MCF 10A (cell line): ENCODE measurements around the gene IL31. TPM values are rescaled to one million over a fixed set of nuclear protein-coding genes. Genes with fewer than 3 reads are reported as not detected.
A peak's percentile ranks its signal among the peaks of the same experiment; 100 is the strongest.

ENCODE experiments used
- BruUV-seq: library from RNA; stranded (reverse); fragments of 400-500 nt; replicated peaks from 2 replicates; lab custom pipeline; 2021; lab: Mats Ljungman, UMichigan
- CTCF ChIA-PET: fragments of 300-600 bp; sonication (Branson Sonifier 250); formaldehyde crosslinking; extraction: SDS; loops from one replicate; lab custom pipeline; 2021; ENCODE audit warnings: antibody characterized with exemption, inconsistent platforms; lab: Yijun Ruan, JAX
- POLR2A ChIA-PET: fragments of 300-600, 350-650 bp; sonication (Branson Sonifier 250); formaldehyde crosslinking; extraction: SDS; loops from one replicate; lab custom pipeline; 2020; ENCODE audit warnings: antibody characterized with exemption, inconsistent platforms; lab: Yijun Ruan, JAX
- DNase-seq: peaks from one replicate; pipeline ENCODE4 v3.0.0-alpha.2; 2018; ENCODE audit not compliant: unreplicated experiment
- H3K27ac Mint-ChIP-seq: one replicate; pipeline ENCODE4 v1.8.0; 2022; ENCODE audit warnings: mild to moderate bottlenecking, low read depth, mixed read lengths; ENCODE audit not compliant: unreplicated experiment
- H3K27me3 Mint-ChIP-seq: one replicate; pipeline ENCODE4 v1.8.0; 2022; ENCODE audit warnings: mixed read lengths; ENCODE audit not compliant: insufficient read depth, unreplicated experiment
- H3K36me3 Mint-ChIP-seq: one replicate; pipeline ENCODE4 v1.8.0; 2022; ENCODE audit warnings: mild to moderate bottlenecking, moderate library complexity, mixed read lengths; ENCODE audit not compliant: insufficient read depth, unreplicated experiment
- H3K4me1 Mint-ChIP-seq: one replicate; pipeline ENCODE4 v1.8.0; 2022; ENCODE audit warnings: mixed read lengths; ENCODE audit not compliant: insufficient read depth, unreplicated experiment
- H3K4me3 Mint-ChIP-seq: one replicate; pipeline ENCODE4 v1.8.0; 2022; ENCODE audit warnings: mild to moderate bottlenecking, moderate library complexity, mixed read lengths; ENCODE audit not compliant: unreplicated experiment
- H3K9me3 Mint-ChIP-seq: one replicate; pipeline ENCODE4 v1.8.0; 2022; ENCODE audit warnings: mixed read lengths; ENCODE audit not compliant: unreplicated experiment
- intact Hi-C: fragments of 100-400 bp; cut with micrococcal nuclease; formaldehyde crosslinking; loops from 2 replicates; pipeline ENCODE4 v1.14.1; 2022
- total RNA-seq: library from RNA; stranded (reverse); gene quantifications from 2 replicates; pipeline ENCODE4 v1.2.3, GENCODE V29; 2022
- TF ChIP-seq, protein P1 (sequence below): fragments of 200-600 bp; IDR thresholded peaks from one replicate; pipeline ENCODE4 v1.8.0; 2022; ENCODE audit warnings: antibody characterized with exemption, mild to moderate bottlenecking; ENCODE audit not compliant: unreplicated experiment

IL31 gene
- total RNA-seq, 1 experiment from 2014 or later = not detected

GRCh38 chr12:122135437-122136031, 38.5 kb downstream of the IL31 start:
- ChIA-PET CTCF (interaction anchor here (0.6 kb wide), 1 partner anchor 1510 kb away, joined by 4 read pairs; no protein-coding TSS in a partner anchor), POLR2A (interaction anchor here (0.7 kb wide), 1 partner anchor 98 kb away, joined by 4 read pairs; no protein-coding TSS in a partner anchor)
- H3K9me3 Mint-ChIP-seq = no peaks in the 10 kb centered on the region
- H3K27me3 Mint-ChIP-seq = no peaks in the 10 kb centered on the region
- H3K4me1 Mint-ChIP-seq = no peaks in the 10 kb centered on the region
- no peak for DNase-seq
- peaks cover 50% of the 10 kb centered on the region for H3K36me3 Mint-ChIP-seq
- H3K4me3 Mint-ChIP-seq = no peak overlapping the region
- TF ChIP-seq, protein P1, sequence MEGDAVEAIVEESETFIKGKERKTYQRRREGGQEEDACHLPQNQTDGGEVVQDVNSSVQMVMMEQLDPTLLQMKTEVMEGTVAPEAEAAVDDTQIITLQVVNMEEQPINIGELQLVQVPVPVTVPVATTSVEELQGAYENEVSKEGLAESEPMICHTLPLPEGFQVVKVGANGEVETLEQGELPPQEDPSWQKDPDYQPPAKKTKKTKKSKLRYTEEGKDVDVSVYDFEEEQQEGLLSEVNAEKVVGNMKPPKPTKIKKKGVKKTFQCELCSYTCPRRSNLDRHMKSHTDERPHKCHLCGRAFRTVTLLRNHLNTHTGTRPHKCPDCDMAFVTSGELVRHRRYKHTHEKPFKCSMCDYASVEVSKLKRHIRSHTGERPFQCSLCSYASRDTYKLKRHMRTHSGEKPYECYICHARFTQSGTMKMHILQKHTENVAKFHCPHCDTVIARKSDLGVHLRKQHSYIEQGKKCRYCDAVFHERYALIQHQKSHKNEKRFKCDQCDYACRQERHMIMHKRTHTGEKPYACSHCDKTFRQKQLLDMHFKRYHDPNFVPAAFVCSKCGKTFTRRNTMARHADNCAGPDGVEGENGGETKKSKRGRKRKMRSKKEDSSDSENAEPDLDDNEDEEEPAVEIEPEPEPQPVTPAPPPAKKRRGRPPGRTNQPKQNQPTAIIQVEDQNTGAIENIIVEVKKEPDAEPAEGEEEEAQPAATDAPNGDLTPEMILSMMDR = no peak
- BruUV-seq = no TSS peak
- no peak overlapping the region for H3K27ac Mint-ChIP-seq
- intact Hi-C loops = no loop called here

- TF ChIP-seq, protein P1 = no peak
- POLR2A ChIA-PET = interaction anchor here (2.3 kb wide), 1 partner anchor 70 kb away, joined by 7 read pairs; the partner anchor contains the start of gene B3GNT4
- no peaks in the 10 kb centered on the region for H3K27me3 Mint-ChIP-seq
- no peak overlapping the region for H3K4me3 Mint-ChIP-seq
- peaks cover 63% of the 10 kb centered on the region for H3K36me3 Mint-ChIP-seq
- DNase-seq = no peak
- no peaks in the 10 kb centered on the region for H3K9me3 Mint-ChIP-seq
- intact Hi-C loops = no loop called here
- H3K27ac Mint-ChIP-seq = no peak overlapping the region
- CTCF ChIA-PET = interaction anchor here (0.7 to 2.1 kb wide), 5 partner anchors 10 to 79 kb away, joined by 3 to 12 read pairs (median 5); no protein-coding TSS in a partner anchor
- BruUV-seq = no TSS peak
- H3K4me1 Mint-ChIP-seq = no peaks in the 10 kb centered on the region
Measured at GRCh38 chr12:122133192-122133950, 40.6 kb downstream of the IL31 start.

- Mint-ChIP-seq H3K9me3 (no peaks in the 10 kb centered on the region), H3K4me1 (peaks cover 5% of the 10 kb centered on the region), H3K36me3 (peaks cover 62% of the 10 kb centered on the region), H3K27ac (no peak overlapping the region), H3K27me3 (no peaks in the 10 kb centered on the region), H3K4me3 (no peak overlapping the region)
- peak; percentile 61 for DNase-seq
- POLR2A ChIA-PET = interaction anchor here (0.6 to 1.4 kb wide), 6 partner anchors 33 to 336 kb away, joined by 3 to 6 read pairs (median 4); no protein-coding TSS in a partner anchor
- BruUV-seq = no TSS peak
- CTCF ChIA-PET = interaction anchor here (0.6 to 3.2 kb wide), 19 partner anchors 11 to 1843 kb away, joined by 3 to 21 read pairs (median 4); partner anchors contain the start of gene IL31
- TF ChIP-seq, protein P1 = no peak
- intact Hi-C loops = loop anchor here (1.0 to 2.0 kb wide), 2 partner anchors 75 to 136 kb away; partner anchors contain the start of gene VPS33A
Measured at GRCh38 chr12:122130150-122130549, 43.9 kb downstream of the IL31 start.

DNA sequence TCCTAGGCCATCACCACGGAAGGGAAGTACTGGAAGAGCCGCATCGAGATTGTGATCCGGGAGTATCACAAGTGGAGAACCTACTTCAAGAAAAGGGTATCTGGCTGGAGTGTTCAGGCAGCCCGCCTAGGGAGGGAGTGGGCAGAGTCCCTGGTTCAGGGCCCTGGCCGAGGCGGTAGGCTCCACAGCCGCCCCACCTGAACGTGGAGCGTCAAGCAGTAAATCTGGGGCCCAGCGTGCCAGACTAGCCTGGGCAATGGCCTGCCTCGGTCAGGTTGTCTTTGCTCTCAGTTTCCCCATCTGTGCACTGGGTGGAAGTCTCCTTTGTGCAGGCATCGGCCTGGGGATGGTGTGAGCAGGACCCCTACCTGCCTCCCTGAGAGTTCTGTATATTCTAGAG, 44.9 kb downstream of the IL31 start:
- ChIA-PET POLR2A (no interaction called here), CTCF (interaction anchor here (0.6 to 3.2 kb wide), 6 partner anchors 21 to 237 kb away, joined by 3 to 21 read pairs (median 3); no protein-coding TSS in a partner anchor)
- no peaks in the 10 kb centered on the region for H3K9me3 Mint-ChIP-seq

More for the DNA sequence above, 44.9 kb downstream of the IL31 start:
- BruUV-seq = no TSS peak
- H3K27ac Mint-ChIP-seq = no peak overlapping the region
- H3K4me1 Mint-ChIP-seq = peaks cover 5% of the 10 kb centered on the region
- TF ChIP-seq, protein P1 = no peak
- H3K4me3 Mint-ChIP-seq = no peak overlapping the region
- H3K36me3 Mint-ChIP-seq = peaks cover 51% of the 10 kb centered on the region
- DNase-seq = no peak
- intact Hi-C loops = no loop called here
- no peaks in the 10 kb centered on the region for H3K27me3 Mint-ChIP-seq
